Large intestine (tissue), 3 donors: ENCODE measurements around the gene COG6. TPM values are rescaled to one million over a fixed set of nuclear protein-coding genes. Genes with fewer than 3 reads are reported as not detected.
A peak's percentile ranks its signal among the peaks of the same experiment; 100 is the strongest.

ENCODE experiments used
- DNase-seq, 2 donors: peaks; one replicate each; pipeline versions ENCODE4 v3.0.0 to v3.0.0-alpha.2; 2013
- H3K27ac ChIP-seq: one replicate; pipeline ENCODE4 v1.5.1; 2013; ENCODE audit warnings: low read length
- H3K27me3 ChIP-seq: 2 replicates; pipeline ENCODE4 v1.6.1; 2013; ENCODE audit warnings: low read length; ENCODE audit not compliant: control insufficient read depth, insufficient read depth
- H3K36me3 ChIP-seq: 2 replicates; pipeline ENCODE4 v1.6.1; 2013; ENCODE audit warnings: low read length; ENCODE audit not compliant: control insufficient read depth, insufficient read depth
- H3K4me1 ChIP-seq: one replicate; pipeline ENCODE4 v1.6.1; 2013; ENCODE audit warnings: low read length; ENCODE audit not compliant: control insufficient read depth, insufficient read depth
- H3K4me3 ChIP-seq: one replicate; pipeline ENCODE4 v1.5.1; 2013; ENCODE audit warnings: low read length
- H3K9me3 ChIP-seq: one replicate; pipeline ENCODE4 v1.6.1; 2013; ENCODE audit warnings: mild to moderate bottlenecking, low read depth, low read length, moderate library complexity; ENCODE audit not compliant: control insufficient read depth
- WGBS: methylation state at CpG from one replicate; pipeline ENCODE4 v1.1.5; 2013; ENCODE audit warnings: low lambda C conversion rate; ENCODE audit not compliant: insufficient coverage; 5-methylcytosine and 5-hydroxymethylcytosine counted together
- polyA plus RNA-seq: library from polyadenylated mRNA; unstranded; fragments of 120-200 nt; gene quantifications from one replicate; pipeline ENCODE4 v1.2.1, GENCODE V29; 2013

The COG6 gene
- polyA plus RNA-seq, 1 donor: 27.7 TPM

DNA sequence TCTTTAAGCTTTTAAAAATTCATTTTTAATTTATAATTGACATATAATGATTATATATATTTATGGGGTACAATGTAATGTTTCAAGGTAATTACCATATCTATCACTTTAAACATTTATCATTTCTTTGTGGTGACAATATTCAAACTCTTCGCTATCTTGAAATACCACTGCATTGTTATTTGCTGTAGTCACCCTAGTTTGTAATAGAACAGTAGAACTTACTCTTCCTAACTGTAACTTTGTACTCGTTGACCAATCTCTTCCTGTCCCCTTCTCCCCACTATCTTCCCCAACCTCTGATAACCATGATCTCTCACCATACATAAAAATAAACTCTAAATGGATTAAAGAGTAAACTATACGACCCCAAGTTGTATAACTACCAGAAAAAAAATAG lies 20.4 kb downstream of the COG6 start:
- H3K27me3 ChIP-seq: no peaks in the 10 kb centered on the region
- WGBS: 25% methylated on average over 2 of the region's 3 CpGs
- no peak for DNase-seq
- H3K9me3 ChIP-seq: no peaks in the 10 kb centered on the region
- no peaks in the 10 kb centered on the region for H3K4me1 ChIP-seq
- no peak overlapping the region for H3K4me3 ChIP-seq
- peaks cover 17% of the 10 kb centered on the region for H3K36me3 ChIP-seq
- H3K27ac ChIP-seq: no peak overlapping the region

DNA sequence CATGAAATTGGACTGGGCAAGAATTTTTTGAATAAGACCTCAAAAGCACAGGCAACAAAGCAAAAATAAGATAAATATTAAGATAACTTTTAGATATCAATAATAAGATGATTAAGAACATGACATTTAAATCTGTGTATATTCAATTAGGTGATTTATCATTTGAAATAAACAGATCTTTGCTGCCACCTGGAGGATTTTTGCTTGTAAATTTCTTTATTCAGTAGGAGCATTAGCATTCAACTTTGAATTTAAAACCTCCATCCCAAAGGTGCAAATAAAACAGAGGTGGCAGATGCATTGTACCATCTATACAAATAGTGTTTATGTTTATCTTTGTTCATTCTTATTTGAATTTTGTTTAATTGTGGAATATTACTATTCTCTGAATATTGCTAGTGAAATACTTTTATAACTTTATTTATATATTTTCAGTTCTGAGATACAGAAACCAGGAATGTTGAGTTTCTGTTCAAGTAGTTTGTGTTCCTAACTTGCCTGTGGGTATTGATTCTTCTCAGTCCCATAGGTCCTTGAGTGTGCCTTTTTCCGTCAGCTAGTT lies 20.9 kb downstream of the COG6 start:
- Histone ChIP-seq H3K27ac (no peak overlapping the region), H3K27me3 (no peaks in the 10 kb centered on the region), H3K9me3 (no peaks in the 10 kb centered on the region), H3K4me3 (no peak overlapping the region), H3K4me1 (no peaks in the 10 kb centered on the region), H3K36me3 (peaks cover 21% of the 10 kb centered on the region)
- DNase-seq: no peak
- WGBS: 100% methylated on average over 1 of the region's 1 CpG

DNA sequence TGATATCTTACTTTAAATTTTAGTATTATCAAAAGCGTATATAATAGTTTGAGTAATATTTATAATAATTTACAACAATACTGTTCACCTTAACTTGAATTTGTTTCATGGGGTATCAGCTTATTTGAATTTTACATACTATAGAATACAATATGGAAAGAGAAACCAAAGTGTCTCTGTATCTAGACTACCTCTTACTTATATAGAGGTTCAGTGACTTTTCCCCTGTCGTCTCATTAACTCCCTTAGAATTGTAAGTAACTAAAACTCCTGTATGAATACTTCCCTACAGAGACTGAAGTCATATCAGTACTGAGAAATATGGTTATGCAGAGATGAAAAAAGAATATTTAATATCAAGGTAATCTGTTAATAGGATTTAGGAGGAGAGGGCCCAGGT lies 26.8 kb downstream of the COG6 start:
- H3K9me3 ChIP-seq: no peaks in the 10 kb centered on the region
- no peak overlapping the region for H3K4me3 ChIP-seq
- H3K36me3 ChIP-seq: peaks cover 26% of the 10 kb centered on the region
- no peaks in the 10 kb centered on the region for H3K4me1 ChIP-seq
- H3K27me3 ChIP-seq: no peaks in the 10 kb centered on the region
- H3K27ac ChIP-seq: no peak overlapping the region
- WGBS: no CpG with 5 or more reads among the region's 2 CpGs
- DNase-seq: no peak

DNA sequence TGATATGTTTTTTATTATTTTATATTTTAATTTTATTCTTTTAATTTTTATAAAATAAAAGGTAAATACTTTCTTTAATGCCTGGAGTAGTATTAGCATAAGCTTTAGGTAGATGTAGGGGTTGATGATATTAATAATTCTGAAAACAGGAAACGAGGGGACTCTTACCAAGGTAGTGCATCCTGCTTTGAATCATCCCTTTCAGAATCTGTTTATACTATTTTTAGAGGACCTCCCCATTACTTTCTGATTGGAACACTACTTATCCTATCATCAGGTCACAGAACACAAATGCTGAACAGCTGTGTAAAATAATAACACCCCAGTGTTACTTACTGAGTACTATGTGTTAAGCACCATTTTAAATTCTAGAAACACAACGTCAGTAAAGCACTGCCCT lies 27.3 kb downstream of the COG6 start:
- no peaks in the 10 kb centered on the region for H3K9me3 ChIP-seq
- no peak overlapping the region for H3K27ac ChIP-seq
- WGBS: 83% methylated on average over 1 of the region's 2 CpGs
- no peaks in the 10 kb centered on the region for H3K4me1 ChIP-seq
- DNase-seq: no peak
- no peak overlapping the region for H3K4me3 ChIP-seq
- H3K36me3 ChIP-seq: peaks cover 27% of the 10 kb centered on the region
- no peaks in the 10 kb centered on the region for H3K27me3 ChIP-seq

DNA sequence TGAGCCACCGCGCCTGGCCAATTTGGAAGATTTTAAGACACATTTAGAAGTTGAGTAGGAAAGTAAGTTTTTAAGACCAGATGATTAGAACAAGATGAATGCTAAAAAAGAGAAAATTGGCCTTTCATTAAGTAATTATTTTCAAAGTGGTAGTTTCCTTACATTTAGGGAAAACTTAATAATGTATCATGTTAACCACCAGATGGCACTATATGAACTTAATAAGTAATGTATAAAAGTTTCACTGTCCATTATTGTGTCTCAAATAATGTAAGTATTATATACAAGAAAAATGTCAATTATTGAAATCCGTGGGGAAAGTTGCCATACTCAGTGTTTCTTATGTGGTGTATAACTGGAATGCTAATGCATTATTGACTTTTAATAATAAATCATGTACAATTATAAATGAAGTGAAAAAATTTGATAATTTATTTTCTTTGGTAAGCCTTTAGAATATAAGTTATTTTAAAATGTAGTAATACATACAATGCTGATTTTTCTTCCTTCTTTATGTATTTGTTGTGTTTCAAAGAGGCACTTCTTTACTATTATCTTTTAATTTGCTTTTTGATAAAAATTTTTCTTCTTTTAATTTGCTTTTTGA lies 29.2 kb downstream of the COG6 start:
- no CpG with 5 or more reads among the region's 3 CpGs for WGBS
- Histone ChIP-seq H3K9me3 (no peaks in the 10 kb centered on the region), H3K27me3 (no peaks in the 10 kb centered on the region), H3K4me3 (no peak overlapping the region), H3K4me1 (no peaks in the 10 kb centered on the region), H3K36me3 (peaks cover 23% of the 10 kb centered on the region), H3K27ac (no peak overlapping the region)
- peak in 1 of 2 donors; percentile 7 for DNase-seq

DNA sequence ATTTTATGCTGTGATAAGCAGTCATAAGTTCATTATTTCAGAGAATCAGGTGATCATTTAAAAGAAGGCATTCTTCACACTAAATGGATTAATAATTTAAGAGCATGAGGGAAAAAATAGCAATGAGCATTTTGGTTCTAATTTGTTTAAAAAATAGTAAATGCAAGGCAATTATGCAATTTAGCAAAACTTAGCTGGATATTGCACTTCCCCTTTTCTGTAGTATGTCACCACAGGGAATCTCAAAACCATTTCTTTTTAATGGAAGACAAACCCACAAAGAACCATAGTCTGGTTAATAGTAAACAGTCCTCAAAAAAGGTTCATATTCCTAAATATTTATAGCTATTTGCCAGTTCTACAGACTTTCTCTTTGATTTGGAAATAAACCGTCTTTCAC lies 30.2 kb downstream of the COG6 start:
- Histone ChIP-seq H3K27ac (no peak overlapping the region), H3K9me3 (no peaks in the 10 kb centered on the region), H3K4me1 (no peaks in the 10 kb centered on the region), H3K4me3 (no peak overlapping the region), H3K27me3 (no peaks in the 10 kb centered on the region), H3K36me3 (peaks cover 19% of the 10 kb centered on the region)
- DNase-seq: no peak
- WGBS: no CpG with 5 or more reads among the region's 1 CpG

DNA sequence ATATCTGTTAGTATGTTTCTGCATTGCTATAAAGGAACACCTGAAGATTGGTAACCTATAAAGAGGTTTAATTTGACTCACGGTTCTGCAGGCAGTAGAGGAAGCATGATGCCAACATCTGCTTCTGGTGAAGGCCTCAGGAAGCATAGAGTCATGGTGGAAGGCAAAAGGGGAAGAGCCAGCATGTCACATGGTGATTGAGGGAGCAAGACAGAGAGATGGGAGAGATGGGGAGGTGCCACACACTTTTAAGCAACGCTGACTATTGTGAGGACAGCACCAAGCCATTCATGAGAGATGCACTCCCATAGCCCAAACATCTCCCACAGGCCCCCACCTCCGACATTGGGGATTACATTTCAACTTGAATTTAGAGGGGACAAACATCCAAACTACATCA lies 32.8 kb downstream of the COG6 start:
- WGBS: no CpG with 5 or more reads among the region's 3 CpGs
- H3K4me1 ChIP-seq: no peaks in the 10 kb centered on the region
- no peak overlapping the region for H3K27ac ChIP-seq
- no peaks in the 10 kb centered on the region for H3K27me3 ChIP-seq
- H3K9me3 ChIP-seq: no peaks in the 10 kb centered on the region
- DNase-seq: no peak
- H3K4me3 ChIP-seq: no peak overlapping the region
- peaks cover 8% of the 10 kb centered on the region for H3K36me3 ChIP-seq

DNA sequence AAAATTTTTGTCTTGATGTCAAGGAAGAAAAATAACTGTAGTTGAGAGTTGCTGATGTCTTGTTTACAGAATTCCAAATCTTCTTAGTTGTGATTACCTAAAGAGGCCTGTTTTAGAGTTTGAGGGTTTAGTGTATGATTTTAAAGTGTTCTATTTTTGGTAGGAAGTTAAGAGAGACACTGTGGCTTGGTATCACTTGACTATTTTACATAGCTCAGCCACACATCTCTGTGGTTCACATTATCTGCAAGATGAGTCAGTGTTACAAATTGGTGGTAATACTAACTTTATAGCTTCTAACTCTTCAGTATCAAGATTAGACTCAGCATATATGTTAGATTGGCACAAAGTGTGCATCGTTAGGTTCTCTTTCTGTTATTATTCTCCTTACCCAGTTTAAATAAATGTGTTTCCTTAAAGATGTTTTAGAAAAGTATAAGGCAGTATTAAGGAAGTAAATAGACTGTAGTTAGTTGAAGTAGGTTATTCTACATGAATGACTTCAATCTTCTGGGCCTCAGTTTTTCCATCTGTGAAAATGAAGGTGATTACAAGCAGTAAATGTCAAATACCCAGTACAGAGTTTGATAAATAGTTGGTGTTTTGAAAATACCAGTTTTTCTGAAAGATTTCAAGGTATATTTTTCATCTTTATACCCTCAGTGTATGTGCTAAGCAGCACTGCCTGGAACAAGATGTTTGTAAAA lies 33.4 kb downstream of the COG6 start:
- no CpG with 5 or more reads among the region's 1 CpG for WGBS
- H3K27ac ChIP-seq: no peak overlapping the region
- H3K4me3 ChIP-seq: no peak overlapping the region
- H3K27me3 ChIP-seq: no peaks in the 10 kb centered on the region
- H3K9me3 ChIP-seq: no peaks in the 10 kb centered on the region
- DNase-seq: no peak
- H3K4me1 ChIP-seq: no peaks in the 10 kb centered on the region
- H3K36me3 ChIP-seq: peaks cover 8% of the 10 kb centered on the region

DNA sequence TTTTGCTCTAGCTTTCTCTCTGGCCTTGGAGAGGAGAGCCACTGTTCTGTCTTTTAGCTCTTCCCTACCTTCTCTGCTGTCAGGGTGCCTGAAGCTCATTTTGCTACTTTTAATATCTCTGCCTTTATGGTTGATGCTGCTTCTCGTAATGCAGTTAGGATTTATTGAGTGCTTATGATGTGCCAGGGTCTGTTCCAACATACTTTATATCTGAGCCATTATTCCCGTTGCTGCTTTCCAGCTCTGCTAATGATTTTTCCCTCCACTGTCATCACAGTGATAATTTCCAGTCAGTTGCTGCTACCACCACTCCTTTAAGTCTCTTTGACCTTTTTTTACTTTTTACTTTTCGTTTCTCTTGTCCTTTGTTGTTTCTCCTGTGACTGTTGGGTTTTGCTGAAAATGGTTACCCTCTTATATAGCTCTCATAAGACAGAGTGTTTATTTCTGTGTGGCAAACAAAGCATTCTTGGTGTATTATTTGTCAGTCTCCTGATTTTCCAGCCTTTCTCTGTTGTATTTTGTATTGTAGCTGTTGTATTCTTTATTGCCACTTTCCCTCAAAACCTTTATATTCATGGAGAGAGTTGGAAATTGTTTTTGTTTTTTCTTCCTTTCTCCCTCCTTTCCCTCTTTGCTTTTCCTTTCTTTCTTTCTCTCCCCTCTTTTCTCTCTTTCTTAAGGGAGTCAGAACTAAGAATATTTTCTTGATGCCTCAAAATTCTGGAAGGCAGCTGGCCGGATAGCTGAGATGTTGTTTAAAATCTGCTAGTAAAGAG lies 37.4 kb downstream of the COG6 start:
- Histone ChIP-seq H3K4me3 (no peak overlapping the region), H3K27me3 (no peaks in the 10 kb centered on the region), H3K9me3 (no peaks in the 10 kb centered on the region), H3K36me3 (peaks cover 11% of the 10 kb centered on the region), H3K27ac (no peak overlapping the region), H3K4me1 (no peaks in the 10 kb centered on the region)
- 86% methylated on average over 1 of the region's 4 CpGs for WGBS
- peak in 1 of 2 donors; percentile 8 for DNase-seq

DNA sequence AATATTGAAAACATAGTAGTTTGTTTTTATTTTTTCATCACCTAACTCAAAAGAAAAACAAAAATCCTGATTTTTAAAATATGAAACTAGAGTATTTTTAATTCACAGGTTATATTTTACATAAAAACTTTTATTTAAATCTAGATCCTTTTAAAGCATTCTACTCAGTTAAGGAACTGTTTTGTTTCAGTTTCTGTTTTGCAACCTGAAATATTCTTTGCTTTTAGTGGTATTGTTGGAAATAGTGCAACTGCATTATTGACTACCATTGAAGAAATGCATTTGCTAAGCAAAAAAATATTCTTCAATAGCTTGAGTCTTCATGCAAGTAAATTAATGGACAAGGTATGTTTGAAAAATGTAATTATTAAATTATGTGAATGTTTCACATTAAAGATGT lies 43.8 kb downstream of the COG6 start:
- H3K9me3 ChIP-seq: no peaks in the 10 kb centered on the region
- no peak for DNase-seq
- peaks cover 10% of the 10 kb centered on the region for H3K36me3 ChIP-seq
- H3K27ac ChIP-seq: no peak overlapping the region
- no peaks in the 10 kb centered on the region for H3K27me3 ChIP-seq
- no peaks in the 10 kb centered on the region for H3K4me1 ChIP-seq
- H3K4me3 ChIP-seq: no peak overlapping the region
